HG03280 (cell line): ENCODE results near the gene ELMO2.

ENCODE experiments used
- ATAC-seq: cut with Tn5 transposase; IDR thresholded peaks from one replicate; pipeline ENCODE4 v1.9.1; 2021; ENCODE audit warnings: mild to moderate bottlenecking, moderate library complexity; ENCODE audit not compliant: unreplicated experiment

ELMO2 gene

GRCh38 chr20:46334303-46334904 lies 72.0 kb downstream of the ELMO2 start:
- ATAC-seq = no peak

GRCh38 chr20:46333161-46333991 lies 73.0 kb downstream of the ELMO2 start:
- ATAC-seq = no peak

GRCh38 chr20:46332373-46333160 lies 73.8 kb downstream of the ELMO2 start:
- ATAC-seq = no peak

GRCh38 chr20:46331611-46332361 lies 74.6 kb downstream of the ELMO2 start:
- ATAC-seq = no peak

GRCh38 chr20:46330831-46331371 lies 75.5 kb downstream of the ELMO2 start:
- no peak for ATAC-seq

GRCh38 chr20:46330072-46330763 lies 76.2 kb downstream of the ELMO2 start:
- ATAC-seq = no peak

GRCh38 chr20:46328200-46328882 lies 78.1 kb downstream of the ELMO2 start:
- no peak for ATAC-seq

- no peak for ATAC-seq
These were observed 78.9 kb downstream of the ELMO2 start for GRCh38 chr20:46327557-46327956.

- ATAC-seq = no peak
These were observed 80.6 kb downstream of the ELMO2 start for GRCh38 chr20:46325789-46326188.

GRCh38 chr20:46324960-46325703 lies 81.3 kb downstream of the ELMO2 start:
- ATAC-seq = no peak

- ATAC-seq = no peak
These were observed 82.0 kb downstream of the ELMO2 start for GRCh38 chr20:46324379-46324778.

- no peak for ATAC-seq
These were observed 82.9 kb downstream of the ELMO2 start for GRCh38 chr20:46323557-46323956.

GRCh38 chr20:46322641-46323040 lies 83.8 kb downstream of the ELMO2 start:
- no peak for ATAC-seq

- no peak for ATAC-seq
These were observed 88.7 kb downstream of the ELMO2 start for GRCh38 chr20:46317685-46318177.

GRCh38 chr20:46316984-46317684 lies 89.3 kb downstream of the ELMO2 start:
- no peak for ATAC-seq
